Activated CD8-positive, alpha-beta memory T cell treated with anti-CD3 and anti-CD28 coated beads for 48 hours (primary cell): ENCODE results near the gene RNASET2.

Experiments used
- DNase-seq, 3 experiments: peaks; one replicate each; pipeline ENCODE4 v3.0.0-alpha.2; 2020; ENCODE audit warnings: low read depth in 2 of 3, low spot score in 2 of 3

Gene RNASET2

DNA sequence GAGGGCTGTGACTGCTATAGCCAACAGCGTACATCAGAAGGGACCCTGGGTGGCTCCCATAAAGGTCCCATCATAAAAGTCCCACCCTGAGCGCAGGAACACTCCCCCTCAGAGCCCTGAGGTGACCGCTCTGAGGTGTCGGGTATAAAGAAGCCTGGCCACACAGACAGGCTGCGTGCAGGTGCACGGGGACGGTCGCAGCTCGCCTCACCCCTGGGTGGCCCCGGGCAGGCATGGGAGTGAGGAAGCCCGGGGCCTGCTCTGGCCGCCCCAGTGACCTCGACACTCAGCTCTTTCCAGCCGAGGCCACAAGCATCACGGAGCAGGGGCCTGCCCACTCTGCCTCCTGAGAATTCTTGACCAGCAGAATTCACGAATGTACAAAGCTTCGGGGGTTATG is 14.4 kb upstream of the RNASET2 start:
- DNase-seq, result no peak

DNA sequence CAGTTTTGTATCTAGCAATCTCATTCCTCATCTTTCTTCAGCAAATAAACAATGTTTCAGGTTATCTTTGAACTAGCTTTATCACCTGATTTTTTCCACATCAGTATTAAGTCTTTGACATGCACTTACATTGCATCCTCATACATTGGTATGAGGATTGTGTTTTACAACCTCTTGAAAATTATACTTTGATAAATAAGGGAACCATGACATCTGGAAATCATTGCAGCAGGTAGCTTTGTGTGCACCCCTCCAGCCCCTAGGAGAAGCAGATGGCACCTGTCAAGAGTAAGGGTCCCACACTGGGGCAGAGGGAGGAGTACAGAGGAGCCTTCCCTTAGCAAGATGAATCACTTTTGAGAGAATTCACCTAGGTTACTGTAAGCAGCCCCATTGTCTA is 13.7 kb upstream of the RNASET2 start:
- DNase-seq, result no peak

- no peak for DNase-seq
Observed at GRCh38 chr6:166969390-166970002, 13.1 kb upstream of the RNASET2 start.

- DNase-seq, result no peak
Observed at GRCh38 chr6:166966268-166966667, 9.9 kb upstream of the RNASET2 start.

DNA sequence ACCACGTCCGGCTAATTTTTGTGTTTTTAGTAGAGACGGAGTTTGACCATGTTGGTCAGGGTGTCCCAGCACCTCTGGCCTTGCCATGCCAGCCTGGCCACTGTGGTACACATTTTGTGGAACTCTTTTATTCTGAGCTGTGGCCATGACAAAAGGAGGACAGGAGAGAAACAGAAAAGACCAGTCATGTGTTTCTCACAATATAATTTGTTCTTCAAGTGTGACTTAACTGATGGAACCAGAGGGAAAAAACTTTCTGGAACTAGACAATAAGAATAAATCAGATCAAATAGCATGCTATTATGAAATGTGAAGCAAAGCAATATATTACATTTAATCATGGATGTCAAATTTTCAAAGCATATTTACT is 4.2 kb upstream of the RNASET2 start:
- DNase-seq, result no peak

DNA sequence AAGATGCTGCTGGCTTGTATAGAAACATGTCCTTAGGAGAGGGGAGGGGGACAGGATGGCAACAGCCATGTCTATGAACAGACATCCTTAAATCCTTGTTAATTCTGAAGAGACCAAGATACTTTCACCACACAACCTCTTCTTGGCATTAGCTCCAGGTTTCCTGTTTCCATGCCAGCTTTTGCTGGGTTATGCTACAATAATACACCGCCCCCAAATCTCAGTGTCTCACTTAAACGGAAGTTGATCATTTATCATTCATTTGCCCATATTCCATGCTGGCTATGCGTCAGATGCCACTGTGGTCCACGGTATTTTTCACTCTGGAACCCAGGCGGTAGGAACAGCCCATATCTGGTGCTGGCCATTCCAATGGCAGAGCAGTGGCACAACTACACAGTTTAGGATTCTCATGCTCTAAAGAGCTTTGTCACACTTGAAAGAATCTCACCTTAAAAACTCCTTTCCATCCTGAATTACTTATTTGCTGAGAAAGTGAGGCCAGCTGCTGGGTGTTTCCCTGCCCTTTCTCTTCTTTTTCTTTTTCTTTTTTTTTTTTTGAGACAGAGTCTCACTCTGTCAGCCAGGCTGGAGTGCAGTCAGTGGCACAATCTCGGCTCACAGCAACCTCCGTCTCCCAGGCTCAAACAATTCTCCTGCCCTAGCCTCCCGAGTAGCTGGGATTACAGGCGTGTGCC is 3.7 kb upstream of the RNASET2 start:
- no peak for DNase-seq

- no peak for DNase-seq
Observed at GRCh38 chr6:166958926-166959861, 2.8 kb upstream of the RNASET2 start.

DNA sequence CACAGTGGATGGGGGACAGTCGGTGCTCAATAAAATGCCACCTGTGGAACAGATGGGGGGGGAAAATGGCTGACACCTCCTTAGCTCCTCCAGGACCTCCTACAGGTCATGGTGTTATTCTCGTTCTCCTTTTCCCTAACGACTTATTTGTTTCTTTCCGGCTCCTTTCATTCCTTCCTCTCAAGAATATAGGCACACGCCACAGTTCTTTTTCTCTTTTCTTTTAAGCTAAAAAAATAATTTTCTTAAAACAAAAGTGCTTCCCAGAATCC is 1.4 kb upstream of the RNASET2 start:
- no peak for DNase-seq

DNA sequence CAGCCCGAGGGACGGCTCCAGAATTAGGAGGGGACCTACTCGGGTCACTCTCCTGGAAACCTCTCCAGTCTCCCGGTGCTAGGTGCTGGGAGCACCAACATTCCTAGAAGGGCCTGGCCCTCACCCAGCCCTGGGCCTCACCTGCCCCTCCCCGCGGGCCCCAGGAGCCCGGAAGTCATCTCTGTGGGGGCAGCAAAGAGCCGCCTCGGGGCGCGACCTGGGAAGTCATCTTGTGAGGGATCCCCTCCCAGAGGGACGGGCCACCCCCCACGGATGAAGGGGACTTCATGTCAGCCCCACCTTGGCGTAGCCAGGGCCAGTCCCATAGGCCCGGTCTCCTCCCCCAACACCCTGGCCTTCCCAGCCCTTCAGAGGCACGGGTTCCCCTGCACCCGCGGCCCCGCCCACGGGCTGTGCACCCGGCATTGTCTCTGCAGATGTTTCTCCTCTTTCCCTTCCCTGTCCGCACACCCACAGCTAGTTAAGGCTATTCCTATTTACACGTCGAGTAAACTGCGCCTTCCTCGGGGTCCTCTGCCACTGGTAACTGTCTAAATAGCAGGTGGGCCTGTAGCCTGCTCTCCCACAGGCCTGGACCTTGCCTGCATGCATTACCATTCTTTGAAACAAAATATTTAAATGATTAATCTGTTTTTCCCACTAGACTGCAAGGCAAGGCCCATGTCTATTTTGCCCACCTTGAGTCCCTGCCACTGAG is 896 bp upstream of the RNASET2 start:
- DNase-seq, result peak in 2 of 3 experiments; percentile 31 to 35

- DNase-seq, result no peak
Observed at GRCh38 chr6:166955865-166956443, 396 bp downstream of the RNASET2 start.

DNA sequence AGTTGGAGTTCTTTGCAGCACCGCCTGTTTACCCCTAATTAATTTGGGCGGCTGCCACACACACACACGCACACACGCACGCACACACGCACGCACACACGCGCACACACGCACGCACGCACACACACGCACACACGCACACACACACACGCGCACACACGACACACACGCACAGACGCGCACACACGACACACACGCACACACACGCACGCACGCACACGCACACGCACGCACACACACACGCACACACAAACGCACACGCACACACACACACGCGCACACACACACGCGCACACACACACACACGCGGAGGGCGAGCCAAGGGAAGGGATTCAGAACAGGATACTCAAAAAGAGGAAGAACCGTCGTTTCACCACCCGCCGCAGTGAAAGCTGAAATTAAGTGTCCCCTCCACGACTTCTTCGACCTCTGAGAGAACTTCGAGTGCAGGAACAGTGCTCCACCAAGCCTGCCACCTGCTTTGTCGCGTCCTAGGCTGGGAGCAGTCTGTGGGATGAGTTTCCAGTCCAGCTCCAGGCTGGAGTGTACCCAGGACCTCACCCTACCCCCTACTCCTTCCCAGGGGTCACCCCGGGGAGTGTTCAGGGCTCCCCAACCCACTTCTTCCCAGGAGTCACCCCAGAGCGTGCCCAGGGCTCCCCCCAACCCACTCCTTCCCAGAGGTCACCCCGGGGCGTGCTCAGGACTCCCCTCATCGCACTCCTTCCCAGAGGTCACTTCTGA is 1.1 kb downstream of the RNASET2 start:
- no peak for DNase-seq

DNA sequence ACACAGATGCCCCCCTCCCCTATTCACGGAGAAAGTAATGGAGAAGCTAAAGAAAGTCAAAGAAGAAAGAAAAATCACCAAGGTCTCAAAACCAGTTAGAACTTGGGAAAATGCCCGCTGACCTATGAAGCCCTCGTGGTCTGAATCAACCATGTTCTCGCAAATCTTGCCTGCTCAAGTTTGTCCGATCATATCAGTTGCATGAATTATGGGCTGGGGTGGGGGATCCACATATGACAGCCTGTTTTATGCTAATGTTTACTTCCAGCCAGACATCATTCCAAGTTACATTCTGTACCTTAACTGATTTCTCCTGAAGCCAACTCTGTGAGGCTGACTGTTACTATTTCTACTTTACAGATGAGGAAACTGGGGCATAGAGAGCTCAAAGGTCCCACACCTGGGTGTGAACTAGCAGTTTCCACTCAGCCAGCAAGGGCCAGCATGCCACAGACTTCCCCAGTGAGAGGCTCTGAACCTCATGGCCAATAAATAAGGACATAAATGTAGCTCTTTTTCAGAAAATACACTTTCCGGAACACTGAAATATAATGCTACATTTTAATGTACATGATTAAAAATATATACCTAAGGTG is 2.1 kb downstream of the RNASET2 start:
- DNase-seq, result no peak

DNA sequence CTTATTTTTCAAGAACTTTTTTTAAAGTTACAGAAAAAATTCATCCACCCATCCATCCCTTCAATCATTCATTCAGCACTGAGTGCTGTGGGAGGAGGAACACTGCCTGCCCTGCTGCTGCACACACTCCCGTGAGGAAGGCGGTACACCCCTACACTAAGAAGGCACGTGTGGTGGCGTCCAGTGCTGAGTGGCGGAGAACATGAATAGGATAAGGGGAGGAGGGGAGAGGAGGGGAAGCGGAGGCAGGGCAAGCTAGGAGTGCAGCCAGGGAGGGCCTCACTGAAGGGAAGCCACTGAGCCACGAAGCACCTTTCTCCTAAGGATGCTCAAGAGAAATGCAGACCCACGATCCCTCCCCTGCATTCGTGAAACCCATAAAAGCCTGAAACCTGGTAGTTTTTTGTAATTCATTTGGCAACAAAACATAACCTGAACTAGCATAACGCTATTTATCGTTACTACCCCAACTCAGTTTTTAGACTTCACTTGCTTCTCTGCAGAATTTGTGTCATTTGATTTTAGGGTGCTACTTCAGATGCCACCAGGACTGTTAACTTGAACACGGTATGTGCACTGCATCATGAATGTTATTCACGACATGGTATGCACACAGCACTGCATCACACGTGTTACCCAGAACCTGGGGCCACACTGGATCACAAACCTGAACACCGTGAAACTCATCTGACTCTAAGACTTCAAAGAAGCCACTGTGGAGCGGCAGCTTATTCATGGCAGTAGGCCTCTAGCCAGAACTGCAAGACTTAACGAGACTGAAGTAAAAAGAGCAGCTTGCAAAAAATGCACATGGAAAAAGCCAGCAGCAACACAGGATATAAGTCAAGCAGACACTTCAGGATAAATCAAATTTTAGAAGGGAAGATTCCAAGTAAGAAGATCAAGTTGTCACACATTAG is 3.5 kb downstream of the RNASET2 start:
- no peak for DNase-seq

DNA sequence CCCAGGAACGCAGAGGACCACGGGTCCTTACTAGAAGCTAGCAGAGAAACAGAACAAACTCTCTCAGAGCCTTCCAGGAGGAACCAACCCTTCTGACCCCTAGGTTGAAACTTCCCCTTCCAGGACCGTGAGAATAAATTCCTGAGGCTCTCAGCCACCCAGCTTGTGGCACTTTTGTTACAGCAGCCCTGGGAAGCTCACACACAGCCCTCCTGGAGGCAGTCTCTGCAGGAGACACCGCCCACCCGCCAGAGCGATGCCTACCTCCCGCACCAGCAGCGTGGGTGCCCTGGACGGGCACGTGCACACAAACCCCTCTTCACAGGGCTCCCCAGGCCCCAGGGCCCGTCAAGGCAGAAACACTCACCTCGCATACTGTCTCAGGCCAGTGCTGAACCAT is 4.2 kb downstream of the RNASET2 start:
- DNase-seq, result no peak

- DNase-seq, result no peak
Observed at GRCh38 chr6:166951670-166952060, 4.7 kb downstream of the RNASET2 start.

DNA sequence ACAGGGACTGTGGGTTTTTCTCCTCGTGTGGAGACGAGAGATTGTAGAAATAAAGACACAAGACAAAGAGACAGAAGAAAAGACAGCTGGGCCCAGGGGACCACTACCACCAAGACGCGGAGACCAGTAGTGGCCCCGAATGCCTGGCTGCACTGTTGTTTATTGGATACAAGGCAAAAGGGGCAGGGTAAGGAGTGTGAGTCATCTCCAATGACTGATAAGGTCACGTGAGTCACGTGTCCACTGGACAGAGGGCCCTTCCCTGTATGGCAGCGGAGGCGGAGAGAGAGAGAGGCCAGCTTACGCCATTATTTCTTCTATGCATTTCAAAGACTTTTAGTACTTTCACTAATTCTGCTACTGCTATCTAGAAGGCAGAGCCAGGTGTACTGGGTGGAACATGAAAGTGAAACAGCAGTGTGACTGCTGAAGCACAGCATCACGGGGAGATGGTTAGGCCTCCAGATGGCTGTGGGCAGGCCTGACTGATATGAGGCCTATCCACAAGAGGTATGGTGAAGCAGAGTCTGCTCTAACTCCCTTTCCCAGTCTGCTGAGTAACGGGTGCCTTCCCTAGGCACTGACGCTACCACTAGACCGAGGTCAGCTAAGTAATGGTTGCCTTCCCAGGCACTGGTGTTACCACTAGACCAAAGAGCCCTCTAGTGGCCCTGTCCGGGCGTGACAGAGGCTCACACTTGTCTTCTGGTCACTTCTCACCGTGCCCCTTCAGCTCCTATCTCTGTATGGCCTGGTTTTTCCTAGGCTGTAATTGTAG is 5.3 kb downstream of the RNASET2 start:
- DNase-seq, result peak in 2 of 3 experiments; percentile 42 to 44

- DNase-seq, result no peak
Observed at GRCh38 chr6:166950443-166950821, 5.9 kb downstream of the RNASET2 start.
